ENCODE results near the gene RUVBL1.

Gene RUVBL1

GRCh38 chr3:128054367-128054766 is 69.2 kb downstream of the RUVBL1 start:
- Histone ChIP-seq H2AFZ (ENCODE audit: low read depth, low read length) (no peak overlapping the region), H3K27me3 (ENCODE audit: low read depth, low read length) (no peaks in the 10 kb centered on the region), H3K9ac (ENCODE audit: low read length) (peak overlapping the region; percentile 97; the same call in 1 of the 2 replicates), H3K4me1 (ENCODE audit: low read length) (peaks cover 24% of the 10 kb centered on the region), H3K27ac (ENCODE audit: low read length) (no peak overlapping the region), H3K4me3 (ENCODE audit: low read length) (peak overlapping the region; percentile 97), H4K20me1 (ENCODE audit: insufficient read depth, low read length) (peaks cover 29% of the 10 kb centered on the region), H3K36me3 (replicated peaks; ENCODE audit: low read depth, low read length) (peaks cover 52% of the 10 kb centered on the region), H3K79me2 (ENCODE audit: low read length) (peaks cover 71% of the 10 kb centered on the region), H3K4me2 (ENCODE audit: low read length) (peak overlapping the region; percentile 88), H3K9me3 (ENCODE audit: insufficient read depth, low read length) (no peaks in the 10 kb centered on the region)
- TF ChIP-seq EZH2phosphoT487 (IDR thresholded peaks at IDR 0.05; ENCODE audit: low read depth), result no peak
- TF ChIP-seq CTCF (IDR thresholded peaks at IDR 0.05; ENCODE audit: low read depth, low read length), result no peak

GRCh38 chr3:128053614-128054013 is 70.0 kb downstream of the RUVBL1 start:
- H3K27ac ChIP-seq (ENCODE audit: low read length), result peak overlapping the region; percentile 75

GRCh38 chr3:128052595-128053351 is 70.8 kb downstream of the RUVBL1 start:
- peaks cover 24% of the 10 kb centered on the region for H3K4me1 ChIP-seq (ENCODE audit: low read length)
- H3K36me3 ChIP-seq (replicated peaks; ENCODE audit: low read depth, low read length), result peaks cover 45% of the 10 kb centered on the region
- no peaks in the 10 kb centered on the region for H3K9me3 ChIP-seq (ENCODE audit: insufficient read depth, low read length)
- H3K79me2 ChIP-seq (ENCODE audit: low read length), result peaks cover 63% of the 10 kb centered on the region
- H3K9ac ChIP-seq (ENCODE audit: low read length), result peak overlapping the region; percentile 97
- peak overlapping the region; percentile 75 for H3K27ac ChIP-seq (ENCODE audit: low read length)
- peaks cover 26% of the 10 kb centered on the region for H4K20me1 ChIP-seq (ENCODE audit: insufficient read depth, low read length)
- peak overlapping the region; percentile 97 for H3K4me3 ChIP-seq (ENCODE audit: low read length)
- no peak for TF ChIP-seq CTCF (IDR thresholded peaks at IDR 0.05; ENCODE audit: low read depth, low read length)
- TF ChIP-seq EZH2phosphoT487 (IDR thresholded peaks at IDR 0.05; ENCODE audit: low read depth), result no peak
- H3K27me3 ChIP-seq (ENCODE audit: low read depth, low read length), result no peaks in the 10 kb centered on the region
- H3K4me2 ChIP-seq (ENCODE audit: low read length), result peak overlapping the region; percentile 88
- H2AFZ ChIP-seq (ENCODE audit: low read depth, low read length), result no peak overlapping the region

More at GRCh38 chr3:128053614-128054013, 70.0 kb downstream of the RUVBL1 start:
- no peak for TF ChIP-seq EZH2phosphoT487 (IDR thresholded peaks at IDR 0.05; ENCODE audit: low read depth)
- no peak for TF ChIP-seq CTCF (IDR thresholded peaks at IDR 0.05; ENCODE audit: low read depth, low read length)
- Histone ChIP-seq H3K4me1 (ENCODE audit: low read length) (peaks cover 24% of the 10 kb centered on the region), H3K9ac (ENCODE audit: low read length) (peak overlapping the region; percentile 97), H2AFZ (ENCODE audit: low read depth, low read length) (no peak overlapping the region), H3K4me3 (ENCODE audit: low read length) (peak overlapping the region; percentile 97), H3K79me2 (ENCODE audit: low read length) (peaks cover 67% of the 10 kb centered on the region), H3K4me2 (ENCODE audit: low read length) (peak overlapping the region; percentile 88), H3K9me3 (ENCODE audit: insufficient read depth, low read length) (no peaks in the 10 kb centered on the region), H4K20me1 (ENCODE audit: insufficient read depth, low read length) (peaks cover 28% of the 10 kb centered on the region), H3K27me3 (ENCODE audit: low read depth, low read length) (no peaks in the 10 kb centered on the region), H3K36me3 (replicated peaks; ENCODE audit: low read depth, low read length) (peaks cover 51% of the 10 kb centered on the region)

- peak within 1 kb of the TSS; percentile 97 for H3K9ac ChIP-seq (ENCODE audit: low read length)
- no peaks in the 10 kb centered on the region for H3K27me3 ChIP-seq (ENCODE audit: low read depth, low read length)
- H3K9me3 ChIP-seq (ENCODE audit: insufficient read depth, low read length), result no peaks in the 10 kb centered on the region
- peak within 1 kb of the TSS; percentile 75 for H3K27ac ChIP-seq (ENCODE audit: low read length)
- peaks cover 41% of the 10 kb centered on the region for H3K36me3 ChIP-seq (replicated peaks; ENCODE audit: low read depth, low read length)
- H3K4me2 ChIP-seq (ENCODE audit: low read length), result peak within 1 kb of the TSS; percentile 94
- peak within 1 kb of the TSS; percentile 86 for H2AFZ ChIP-seq (ENCODE audit: low read depth, low read length)
- H3K4me1 ChIP-seq (ENCODE audit: low read length), result peaks cover 24% of the 10 kb centered on the region
- H3K79me2 ChIP-seq (ENCODE audit: low read length), result peaks cover 58% of the 10 kb centered on the region
- TF ChIP-seq EZH2phosphoT487 (IDR thresholded peaks at IDR 0.05; ENCODE audit: low read depth) (no peak), CTCF (IDR thresholded peaks at IDR 0.05; ENCODE audit: low read depth, low read length) (no peak)
- peak within 1 kb of the TSS; percentile 99 for H3K4me3 ChIP-seq (ENCODE audit: low read length)
- H4K20me1 ChIP-seq (ENCODE audit: insufficient read depth, low read length), result peaks cover 26% of the 10 kb centered on the region
Observed at GRCh38 chr3:128051837-128052594, 71.6 kb downstream of the RUVBL1 start, which contains the start of gene SEC61A1. Gene SEC61A1 (plus strand): TSS chr3:128052437. CDS start chr3:128052553, 116 bp downstream.
